MM.1S (cell line): ENCODE measurements around the gene TRABD2B.

Source experiments
- EZH2 ChIP-seq: fragments of 300-600 bp; sonication (generic); optimal IDR thresholded peaks from 2 replicates; pipeline ENCODE3; 2017; ENCODE audit warnings: low read depth, mild to moderate bottlenecking, antibody characterized with exemption, low read length, mixed read lengths
- TF ChIP-seq, protein P1 (sequence below): fragments of 300-600 bp; sonication (generic); IDR thresholded peaks from 2 replicates; pipeline ENCODE4 v1.5.1; 2016; ENCODE audit warnings: antibody characterized with exemption, low read length, mixed read lengths

DNA sequence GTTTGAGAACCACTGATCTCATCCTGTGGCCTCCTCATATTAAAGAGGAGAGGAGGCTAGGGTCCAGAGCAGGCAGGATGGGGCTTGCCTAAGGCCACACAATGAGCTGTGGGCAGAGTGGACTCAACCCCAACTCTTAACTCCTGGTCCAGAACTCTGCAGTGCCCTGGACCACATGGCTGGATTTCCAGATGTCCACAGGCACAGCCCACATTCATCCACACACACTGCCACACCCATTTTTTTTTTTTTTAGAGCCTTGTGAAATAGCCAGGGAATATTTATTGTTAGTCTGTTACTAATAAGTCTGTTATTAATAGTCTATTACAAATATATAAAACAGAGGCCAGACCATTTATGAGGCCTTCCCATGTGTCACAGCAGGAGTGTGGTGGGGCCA, 192.2 kb downstream of the TRABD2B start:
- TF ChIP-seq, protein P1, sequence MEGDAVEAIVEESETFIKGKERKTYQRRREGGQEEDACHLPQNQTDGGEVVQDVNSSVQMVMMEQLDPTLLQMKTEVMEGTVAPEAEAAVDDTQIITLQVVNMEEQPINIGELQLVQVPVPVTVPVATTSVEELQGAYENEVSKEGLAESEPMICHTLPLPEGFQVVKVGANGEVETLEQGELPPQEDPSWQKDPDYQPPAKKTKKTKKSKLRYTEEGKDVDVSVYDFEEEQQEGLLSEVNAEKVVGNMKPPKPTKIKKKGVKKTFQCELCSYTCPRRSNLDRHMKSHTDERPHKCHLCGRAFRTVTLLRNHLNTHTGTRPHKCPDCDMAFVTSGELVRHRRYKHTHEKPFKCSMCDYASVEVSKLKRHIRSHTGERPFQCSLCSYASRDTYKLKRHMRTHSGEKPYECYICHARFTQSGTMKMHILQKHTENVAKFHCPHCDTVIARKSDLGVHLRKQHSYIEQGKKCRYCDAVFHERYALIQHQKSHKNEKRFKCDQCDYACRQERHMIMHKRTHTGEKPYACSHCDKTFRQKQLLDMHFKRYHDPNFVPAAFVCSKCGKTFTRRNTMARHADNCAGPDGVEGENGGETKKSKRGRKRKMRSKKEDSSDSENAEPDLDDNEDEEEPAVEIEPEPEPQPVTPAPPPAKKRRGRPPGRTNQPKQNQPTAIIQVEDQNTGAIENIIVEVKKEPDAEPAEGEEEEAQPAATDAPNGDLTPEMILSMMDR = no peak
- TF ChIP-seq EZH2 = no peak
